GM23248 (cell line): ENCODE data around the gene SLIT3. TPM values are rescaled to one million over a fixed set of nuclear protein-coding genes. Genes with fewer than 3 reads are reported as not detected.

Source experiments
- DNase-seq: peaks from one replicate; pipeline ENCODE4 v3.0.0-alpha.2; 2015
- H2AFZ ChIP-seq: fragments of 200-600 bp; sonication (generic); 2 replicates; pipeline ENCODE4 v1.6.1; 2016; ENCODE audit warnings: antibody characterized with exemption
- H3F3A ChIP-seq: fragments of 200-600 bp; sonication (generic); 2 replicates; pipeline ENCODE4 v1.6.1; 2016; ENCODE audit warnings: mild to moderate bottlenecking, antibody characterized with exemption, mixed run types; ENCODE audit not compliant: insufficient read depth
- H3K27ac ChIP-seq: fragments of 200-600 bp; sonication (generic); 2 replicates; pipeline ENCODE4 v1.5.1; 2016; ENCODE audit warnings: mild to moderate bottlenecking
- H3K27me3 ChIP-seq: fragments of 200-600 bp; sonication (generic); replicated peaks from 2 replicates; pipeline ENCODE4 v1.6.1; 2016; ENCODE audit warnings: mild to moderate bottlenecking; ENCODE audit not compliant: insufficient read depth
- H3K36me3 ChIP-seq: fragments of 200-600 bp; sonication (generic); 2 replicates; pipeline ENCODE4 v1.6.1; 2016; ENCODE audit warnings: low read depth, mild to moderate bottlenecking
- H3K4me1 ChIP-seq: fragments of 200-600 bp; sonication (generic); 2 replicates; pipeline ENCODE4 v1.6.1; 2016; ENCODE audit warnings: mild to moderate bottlenecking; ENCODE audit not compliant: insufficient read depth
- H3K4me2 ChIP-seq: fragments of 200-600 bp; sonication (generic); one replicate; pipeline ENCODE4 v1.6.1; 2016; ENCODE audit warnings: mild to moderate bottlenecking; ENCODE audit not compliant: unreplicated experiment
- H3K4me3 ChIP-seq: fragments of 200-600 bp; sonication (generic); 2 replicates; pipeline ENCODE4 v1.5.1; 2016; ENCODE audit warnings: mild to moderate bottlenecking
- H3K79me2 ChIP-seq: fragments of 200-600 bp; sonication (generic); 2 replicates; pipeline ENCODE4 v1.6.1; 2016; ENCODE audit warnings: mild to moderate bottlenecking; ENCODE audit not compliant: insufficient read depth
- H3K9ac ChIP-seq: fragments of 200-600 bp; sonication (generic); 2 replicates; pipeline ENCODE4 v1.6.1; 2016; ENCODE audit warnings: mild to moderate bottlenecking
- H3K9me2 ChIP-seq: fragments of 200-600 bp; sonication (generic); 2 replicates; pipeline ENCODE4 v1.6.1; 2016; ENCODE audit warnings: mixed run types, mild to moderate bottlenecking, moderate library complexity; ENCODE audit not compliant: insufficient read depth
- H3K9me3 ChIP-seq: fragments of 200-600 bp; sonication (generic); one replicate; pipeline ENCODE4 v1.6.1; 2017; ENCODE audit warnings: low read depth
- H4K20me1 ChIP-seq: fragments of 200-600 bp; sonication (generic); 2 replicates; pipeline ENCODE4 v1.6.0; 2016; ENCODE audit not compliant: insufficient read depth
- EZH2 ChIP-seq: fragments of 200-600 bp; sonication (generic); IDR thresholded peaks from 2 replicates; pipeline ENCODE4 v1.6.1; 2018; ENCODE audit warnings: antibody characterized with exemption, mild to moderate bottlenecking; ENCODE audit not compliant: insufficient read depth, poor library complexity, severe bottlenecking
- EZH2phosphoT487 ChIP-seq: fragments of 200-600 bp; sonication (generic); IDR thresholded peaks from 2 replicates; pipeline ENCODE4 v1.6.1; 2018; ENCODE audit warnings: antibody characterized with exemption, moderate library complexity, mild to moderate bottlenecking, low read depth; ENCODE audit not compliant: insufficient read depth
- WGBS, 2 experiments: methylation state at CpG; one replicate each; pipeline ENCODE4 v1.1.6; 2015 to 2017; ENCODE audit warnings: low lambda C conversion rate in 2 of 2, low coverage in 1 of 2; ENCODE audit errors: missing lambda C conversion rate in 2 of 2; 5-methylcytosine and 5-hydroxymethylcytosine counted together
- in situ Hi-C: fragments of 300-500 bp; cut with MboI; formaldehyde crosslinking; loops from 2 replicates; pipeline ENCODE4 v1.15.0; 2020
- polyA plus RNA-seq: library from polyadenylated mRNA; unstranded; fragments of >200 nt; fragmentation: Nextera tagmentation; extraction: Ambion mirVana; gene quantifications from 2 replicates; pipeline ENCODE4 v1.2.1, GENCODE V29; 2016
- total RNA-seq: library from RNA; depleted of rRNA; stranded (reverse); fragments of >200 nt; shearing (Covaris generic); gene quantifications from 2 replicates; pipeline ENCODE4 v1.2.3, GENCODE V29; 2014

The SLIT3 gene
- total and polyA plus RNA-seq, 2 experiments from 2014 or later, result 61.9 to 100 TPM

DNA sequence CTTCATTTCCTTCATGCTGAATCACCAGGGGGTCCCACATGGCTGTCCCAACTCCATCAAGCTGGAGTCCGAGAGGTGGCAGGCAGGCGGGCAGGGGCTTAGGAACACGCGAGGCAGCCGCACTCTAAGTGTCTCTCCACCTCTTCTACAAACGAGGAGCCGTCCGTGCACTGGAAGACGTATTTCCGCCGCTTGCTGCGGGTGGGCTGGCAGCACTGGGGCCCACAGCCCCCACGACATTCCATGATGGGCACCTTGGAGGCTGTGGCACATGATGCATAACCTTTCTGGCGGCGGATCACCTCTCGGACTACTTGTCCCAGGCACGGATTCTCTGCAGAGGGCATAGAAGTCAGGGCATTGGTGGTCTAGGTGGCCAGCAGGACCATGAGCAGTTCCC is 634.6 kb downstream of the SLIT3 start:
- Histone ChIP-seq H3K36me3 (no peaks in the 10 kb centered on the region; the same call in 1 of the 2 replicates), H2AFZ (no peak overlapping the region), H3K9ac (no peak overlapping the region), H3K79me2 (no peaks in the 10 kb centered on the region), H3K4me3 (no peak overlapping the region), H3F3A (no peaks in the 10 kb centered on the region), H3K27ac (no peak overlapping the region), H4K20me1 (no peaks in the 10 kb centered on the region), H3K27me3 (no peaks in the 10 kb centered on the region), H3K4me1 (no peaks in the 10 kb centered on the region), H3K9me2 (no peaks in the 10 kb centered on the region), H3K9me3 (no peaks in the 10 kb centered on the region), H3K4me2 (no peak overlapping the region)
- DNase-seq, result no peak
- 89 to 92% methylated on average over 17 of the region's 17 CpGs for WGBS, 2 experiments
- in situ Hi-C loops, result no loop called here
- TF ChIP-seq EZH2phosphoT487 (no peak), EZH2 (no peak)

DNA sequence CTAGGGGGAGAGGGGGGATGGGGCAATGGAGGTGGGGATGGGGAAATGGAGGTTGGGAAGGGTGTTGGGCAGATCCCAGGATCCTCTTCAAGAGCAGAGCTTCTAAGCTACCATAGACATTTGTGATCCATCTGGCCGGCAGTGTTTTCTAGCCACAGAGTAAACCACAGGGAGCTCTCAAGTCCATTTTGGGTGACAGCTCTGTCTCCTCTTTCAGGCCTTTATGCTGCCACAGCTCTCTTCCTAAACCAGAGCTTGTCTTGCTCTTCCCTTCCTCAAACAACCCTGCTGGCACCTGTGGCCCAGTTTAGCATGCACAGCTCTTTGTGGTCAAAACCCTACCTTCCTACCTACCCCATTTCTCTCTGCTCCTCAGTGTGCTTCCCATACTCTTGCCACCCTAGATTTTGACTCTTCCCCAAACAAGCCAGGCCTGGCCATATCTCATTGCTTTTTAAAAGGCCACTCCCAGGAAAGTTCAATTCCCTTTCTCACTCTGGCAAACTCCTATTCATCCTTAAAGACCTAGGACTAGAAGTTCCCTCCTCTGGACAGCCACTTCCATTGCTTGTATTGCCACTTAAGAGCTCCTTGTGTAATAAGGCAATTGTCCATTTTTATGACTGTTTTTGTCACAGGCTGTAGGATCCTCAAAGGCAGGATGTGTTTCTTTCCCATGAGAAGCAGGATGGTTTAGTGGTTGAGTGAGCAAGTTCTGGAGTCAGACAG is 637.5 kb downstream of the SLIT3 start:
- Histone ChIP-seq H3F3A (no peaks in the 10 kb centered on the region), H3K27ac (no peak overlapping the region), H3K27me3 (no peaks in the 10 kb centered on the region), H3K9ac (no peak overlapping the region), H3K36me3 (no peaks in the 10 kb centered on the region; the same call in 1 of the 2 replicates), H3K4me1 (no peaks in the 10 kb centered on the region), H3K4me3 (no peak overlapping the region), H2AFZ (no peak overlapping the region), H3K9me2 (no peaks in the 10 kb centered on the region), H4K20me1 (no peaks in the 10 kb centered on the region), H3K4me2 (no peak overlapping the region), H3K79me2 (no peaks in the 10 kb centered on the region), H3K9me3 (no peaks in the 10 kb centered on the region)
- no peak for TF ChIP-seq EZH2
- no peak for TF ChIP-seq EZH2phosphoT487
- DNase-seq, result no peak
- whole genome bisulfite sequencing, 2 experiments, result 94 to 100% methylated on average over 1 of the region's 1 CpG
- in situ Hi-C loops, result no loop called here

DNA sequence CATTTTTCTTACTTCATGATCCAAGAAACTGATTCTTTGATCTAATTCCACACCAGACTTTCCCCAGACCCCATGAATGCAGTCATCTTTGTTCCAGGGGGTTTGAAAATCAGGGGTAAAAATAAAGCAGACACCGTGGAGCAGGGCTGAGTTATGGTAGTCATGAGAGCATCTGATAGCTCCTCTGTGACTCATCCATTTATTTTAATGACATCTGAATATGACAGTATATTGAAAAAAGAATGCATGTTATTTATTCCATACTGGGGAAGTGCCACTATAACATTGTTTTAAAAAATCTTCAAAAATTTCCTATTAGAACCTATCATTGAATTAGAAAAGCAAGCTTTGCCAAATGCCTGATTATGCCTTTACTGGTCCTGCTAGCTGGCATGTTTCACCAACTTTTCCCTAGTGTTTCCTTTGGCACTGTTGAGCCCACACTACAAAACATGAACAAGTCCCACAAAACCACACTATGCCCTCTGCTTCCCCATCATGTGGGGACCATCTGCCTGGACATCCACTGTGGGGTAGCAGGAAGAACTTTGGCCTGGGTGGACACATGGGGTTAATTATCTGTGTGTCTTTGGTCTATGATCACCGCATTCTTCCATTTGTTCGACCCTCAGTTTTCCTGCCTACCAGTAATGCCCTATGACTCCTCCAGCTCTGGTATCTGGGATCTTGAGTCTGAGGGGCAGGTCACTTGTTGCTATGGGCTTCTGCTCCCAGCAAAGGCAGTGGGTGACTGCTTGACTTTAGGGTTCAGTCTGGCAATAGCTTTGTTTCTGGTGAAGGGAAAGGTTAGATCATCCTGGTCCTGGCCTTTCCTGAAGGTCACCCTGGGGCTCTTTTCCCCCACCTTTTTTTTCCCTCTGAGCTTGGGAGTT is 639.1 kb downstream of the SLIT3 start:
- H3K4me1 ChIP-seq, result no peaks in the 10 kb centered on the region
- H3K9me3 ChIP-seq, result no peaks in the 10 kb centered on the region
- H3K4me2 ChIP-seq, result no peak overlapping the region
- no peaks in the 10 kb centered on the region for H3F3A ChIP-seq
- H2AFZ ChIP-seq, result no peak overlapping the region
- H4K20me1 ChIP-seq, result no peaks in the 10 kb centered on the region
- H3K27ac ChIP-seq, result no peak overlapping the region
- in situ Hi-C loops, result no loop called here
- no peak for DNase-seq
- H3K27me3 ChIP-seq, result no peaks in the 10 kb centered on the region
- no peaks in the 10 kb centered on the region for H3K79me2 ChIP-seq
- 58 to 67% methylated on average over 3 of the region's 3 CpGs for WGBS, 2 experiments
- H3K9me2 ChIP-seq, result no peaks in the 10 kb centered on the region
- H3K36me3 ChIP-seq, result no peaks in the 10 kb centered on the region; the same call in 1 of the 2 replicates
- H3K9ac ChIP-seq, result no peak overlapping the region
- no peak overlapping the region for H3K4me3 ChIP-seq
- no peak for TF ChIP-seq EZH2
- no peak for TF ChIP-seq EZH2phosphoT487

GRCh38 chr5:168660691-168661090 is 640.2 kb downstream of the SLIT3 start:
- DNase-seq, result no peak
- H2AFZ ChIP-seq, result no peak overlapping the region
- no peaks in the 10 kb centered on the region for H4K20me1 ChIP-seq
- H3K9me2 ChIP-seq, result no peaks in the 10 kb centered on the region
- H3K27ac ChIP-seq, result no peak overlapping the region
- H3K9me3 ChIP-seq, result no peaks in the 10 kb centered on the region
- no peaks in the 10 kb centered on the region for H3K36me3 ChIP-seq
- H3K79me2 ChIP-seq, result no peaks in the 10 kb centered on the region
- H3F3A ChIP-seq, result no peaks in the 10 kb centered on the region
- no peak overlapping the region for H3K4me2 ChIP-seq
- TF ChIP-seq EZH2phosphoT487, result no peak
- H3K9ac ChIP-seq, result no peak overlapping the region
- no peaks in the 10 kb centered on the region for H3K4me1 ChIP-seq
- no peak overlapping the region for H3K4me3 ChIP-seq
- H3K27me3 ChIP-seq, result no peaks in the 10 kb centered on the region
- in situ Hi-C loops, result no loop called here
- WGBS, 2 experiments, result 94 to 100% methylated on average over 4 of the region's 4 CpGs
